Thoracic aorta (tissue), 2 donors: Measurements from ENCODE around the gene DMBX1. TPM values are rescaled to one million over a fixed set of nuclear protein-coding genes. Genes with fewer than 3 reads are reported as not detected.

Source experiments
- ATAC-seq: fragments of 150-250 bp; one replicate; pipeline ENCODE4 v1.8.0; 2017; ENCODE audit warnings: low read depth; ENCODE audit not compliant: insufficient number of reproducible peaks, low FRiP score
- DNase-seq: peaks from one replicate; pipeline ENCODE4 v3.0.0-alpha.2; 2020; ENCODE audit warnings: low spot score
- H3K27ac ChIP-seq, 2 donors: fragments of 200-600 bp; sonication (generic); 1 replicate in 1 of 2; 2 replicates in 1 of 2; pipeline ENCODE4 v1.5.1; 2016; ENCODE audit warnings: mild to moderate bottlenecking in 2 of 2, moderate library complexity in 2 of 2
- H3K27me3 ChIP-seq: fragments of 200-600 bp; sonication (generic); replicated peaks from 2 replicates; pipeline ENCODE4 v1.6.0; 2016; ENCODE audit warnings: mild to moderate bottlenecking; ENCODE audit not compliant: insufficient read depth
- H3K36me3 ChIP-seq: fragments of 200-600 bp; sonication (generic); one replicate; pipeline ENCODE4 v1.5.1; 2016
- H3K4me1 ChIP-seq, 2 donors: fragments of 200-600 bp; sonication (generic); 1 replicate in 1 of 2; 2 replicates in 1 of 2; pipeline versions ENCODE4 v1.5.1 to v1.6.0; 2016; ENCODE audit warnings: low read depth in 2 of 2, mild to moderate bottlenecking in 1 of 2; ENCODE audit not compliant: control insufficient read depth in 1 of 2
- H3K4me3 ChIP-seq: fragments of 200-600 bp; sonication (generic); 2 replicates; pipeline ENCODE4 v1.5.1; 2016; ENCODE audit warnings: mild to moderate bottlenecking
- H3K9me3 ChIP-seq: fragments of 200-600 bp; sonication (generic); 2 replicates; pipeline ENCODE4 v1.5.1; 2016
- CTCF ChIP-seq: fragments of 200-600 bp; sonication (generic); IDR thresholded peaks from one replicate; pipeline ENCODE4 v1.5.1; 2019; ENCODE audit warnings: antibody characterized with exemption
- total RNA-seq, 2 donors: library from RNA; depleted of rRNA; stranded (reverse); fragments of >200 nt; gene quantifications; one replicate each; pipeline versions ENCODE4 v1.1.0 to v1.2.3, GENCODE V29; 2016

Gene DMBX1
- total RNA-seq, 2 donors from 2014 or later = not detected

- H3K27ac ChIP-seq = no peak overlapping the region
- H3K27me3 ChIP-seq = no peaks in the 10 kb centered on the region
- TF ChIP-seq CTCF = no peak
Measured at GRCh38 chr1:46522969-46523320, 33.3 kb downstream of the DMBX1 start.

GRCh38 chr1:46523496-46524353 is 34.1 kb downstream of the DMBX1 start:
- Histone ChIP-seq H3K36me3 (no peaks in the 10 kb centered on the region), H3K9me3 (no peaks in the 10 kb centered on the region), H3K4me1 (peaks cover 4 to 13% of the 10 kb centered on the region in 2 donors), H3K27me3 (no peaks in the 10 kb centered on the region), H3K27ac (no peak overlapping the region), H3K4me3 (no peak overlapping the region)
- ATAC-seq (no peak), DNase-seq (no peak)
- TF ChIP-seq CTCF = no peak

More at GRCh38 chr1:46522969-46523320, 33.3 kb downstream of the DMBX1 start:
- Histone ChIP-seq H3K4me3 (no peak overlapping the region), H3K4me1 (peaks cover 4 to 13% of the 10 kb centered on the region in 2 donors), H3K9me3 (no peaks in the 10 kb centered on the region), H3K36me3 (no peaks in the 10 kb centered on the region)
- DNase-seq (no peak), ATAC-seq (no peak)

GRCh38 chr1:46524843-46525242 is 35.2 kb downstream of the DMBX1 start:
- Histone ChIP-seq H3K27me3 (no peaks in the 10 kb centered on the region), H3K9me3 (no peaks in the 10 kb centered on the region), H3K36me3 (no peaks in the 10 kb centered on the region), H3K4me1 (peaks cover 4 to 13% of the 10 kb centered on the region in 2 donors), H3K4me3 (no peak overlapping the region), H3K27ac (no peak overlapping the region)
- no peak for DNase-seq
- no peak for ATAC-seq
- TF ChIP-seq CTCF = no peak

GRCh38 chr1:46525253-46525983 is 35.8 kb downstream of the DMBX1 start:
- no peaks in the 10 kb centered on the region for H3K9me3 ChIP-seq
- H3K4me1 ChIP-seq = peaks cover 4 to 13% of the 10 kb centered on the region in 2 donors
- no peak for TF ChIP-seq CTCF
- ATAC-seq = no peak
- no peak overlapping the region for H3K27ac ChIP-seq
- no peaks in the 10 kb centered on the region for H3K27me3 ChIP-seq
- no peak for DNase-seq
- no peak overlapping the region for H3K4me3 ChIP-seq
- no peaks in the 10 kb centered on the region for H3K36me3 ChIP-seq

GRCh38 chr1:46526013-46526690 is 36.5 kb downstream of the DMBX1 start:
- no peak for TF ChIP-seq CTCF
- H3K4me3 ChIP-seq = no peak overlapping the region
- no peak overlapping the region for H3K27ac ChIP-seq
- DNase-seq (no peak), ATAC-seq (no peak)
- H3K27me3 ChIP-seq = no peaks in the 10 kb centered on the region
- no peaks in the 10 kb centered on the region for H3K36me3 ChIP-seq
- no peaks in the 10 kb centered on the region for H3K9me3 ChIP-seq
- peaks cover 4 to 13% of the 10 kb centered on the region in 2 donors for H3K4me1 ChIP-seq
